Ascending aorta (tissue), 2 donors: Measurements from ENCODE around the gene ARHGEF3. TPM values are rescaled to one million over a fixed set of nuclear protein-coding genes. Genes with fewer than 3 reads are reported as not detected.

Experiments
- DNase-seq, 2 donors: peaks; one replicate each; pipeline ENCODE4 v3.0.0-alpha.2; 2019; ENCODE audit warnings: low spot score in 2 of 2
- H3K27ac ChIP-seq, 2 donors: fragments of 200-600 bp; sonication (generic); one replicate each; pipeline ENCODE4 v1.5.1; 2016 to 2017; ENCODE audit warnings: mild to moderate bottlenecking in 1 of 2
- H3K27me3 ChIP-seq: fragments of 200-600 bp; sonication (generic); one replicate; pipeline ENCODE4 v1.5.1; 2017
- H3K36me3 ChIP-seq, 2 donors: fragments of 200-600 bp; sonication (generic); one replicate each; pipeline ENCODE4 v1.5.1; 2016
- H3K4me1 ChIP-seq, 2 donors: fragments of 200-600 bp; sonication (generic); one replicate each; pipeline ENCODE4 v1.5.1; 2016 to 2017; ENCODE audit warnings: mild to moderate bottlenecking in 1 of 2
- H3K4me3 ChIP-seq, 2 donors: fragments of 200-600 bp; sonication (generic); one replicate each; pipeline ENCODE4 v1.5.1; 2016 to 2017; ENCODE audit warnings: mild to moderate bottlenecking in 1 of 2
- H3K9me3 ChIP-seq, 2 donors: fragments of 200-600 bp; sonication (generic); one replicate each; pipeline ENCODE4 v1.5.1; 2016
- intact Hi-C: fragments of 100-400 bp; cut with DNase I; formaldehyde crosslinking; loops from one replicate; pipeline ENCODE4 v1.15.1; 2023
- total RNA-seq: library from RNA; depleted of rRNA; stranded (reverse); fragments of >200 nt; gene quantifications from one replicate; pipeline ENCODE4 v1.1.0, GENCODE V29; 2016
- TF ChIP-seq, protein P1 (sequence below), 3 experiments: fragments of 200-600 bp in 2 of 3; fragments of 450-650 bp in 1 of 3; sonication (generic) in 2 of 3; IDR thresholded peaks; one replicate each; pipeline ENCODE4 v1.5.1; 2016 to 2019; ENCODE audit warnings: antibody characterized with exemption in 3 of 3, mild to moderate bottlenecking in 1 of 3, moderate library complexity in 1 of 3

The ARHGEF3 gene
- total RNA-seq, 1 donor from 2014 or later, result 16.8 TPM

DNA sequence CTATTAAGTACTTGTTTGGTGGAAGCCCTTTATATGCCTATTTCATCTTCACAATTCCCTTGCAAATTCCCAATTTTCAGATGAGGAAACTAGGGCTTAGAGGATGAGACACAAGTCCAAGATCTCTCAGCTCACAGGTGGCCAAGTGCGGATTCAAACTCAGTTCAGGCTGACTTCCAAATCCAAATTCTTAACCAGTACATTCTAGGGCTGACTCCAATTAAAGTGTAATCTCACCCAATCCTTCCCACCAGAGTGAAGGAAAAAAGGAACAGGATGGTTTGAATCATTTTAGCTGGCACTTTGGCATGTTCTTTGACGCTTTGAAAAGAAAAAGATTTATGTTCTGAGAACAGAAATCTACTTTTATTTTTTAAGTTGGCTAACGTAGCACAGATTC is 12.7 kb downstream of the ARHGEF3 start:
- H3K4me1 ChIP-seq, result peaks cover 0 to 1% of the 10 kb centered on the region in 2 donors
- no peaks in the 10 kb centered on the region for H3K27me3 ChIP-seq
- TF ChIP-seq, protein P1, sequence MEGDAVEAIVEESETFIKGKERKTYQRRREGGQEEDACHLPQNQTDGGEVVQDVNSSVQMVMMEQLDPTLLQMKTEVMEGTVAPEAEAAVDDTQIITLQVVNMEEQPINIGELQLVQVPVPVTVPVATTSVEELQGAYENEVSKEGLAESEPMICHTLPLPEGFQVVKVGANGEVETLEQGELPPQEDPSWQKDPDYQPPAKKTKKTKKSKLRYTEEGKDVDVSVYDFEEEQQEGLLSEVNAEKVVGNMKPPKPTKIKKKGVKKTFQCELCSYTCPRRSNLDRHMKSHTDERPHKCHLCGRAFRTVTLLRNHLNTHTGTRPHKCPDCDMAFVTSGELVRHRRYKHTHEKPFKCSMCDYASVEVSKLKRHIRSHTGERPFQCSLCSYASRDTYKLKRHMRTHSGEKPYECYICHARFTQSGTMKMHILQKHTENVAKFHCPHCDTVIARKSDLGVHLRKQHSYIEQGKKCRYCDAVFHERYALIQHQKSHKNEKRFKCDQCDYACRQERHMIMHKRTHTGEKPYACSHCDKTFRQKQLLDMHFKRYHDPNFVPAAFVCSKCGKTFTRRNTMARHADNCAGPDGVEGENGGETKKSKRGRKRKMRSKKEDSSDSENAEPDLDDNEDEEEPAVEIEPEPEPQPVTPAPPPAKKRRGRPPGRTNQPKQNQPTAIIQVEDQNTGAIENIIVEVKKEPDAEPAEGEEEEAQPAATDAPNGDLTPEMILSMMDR (IDR thresholded peaks at IDR 0.05), result no peak
- no peak overlapping the region for H3K4me3 ChIP-seq
- intact Hi-C loops, result no loop called here
- no peaks in the 10 kb centered on the region for H3K36me3 ChIP-seq
- H3K27ac ChIP-seq, result peak overlapping the region; percentile 10 to 21
- no peaks in the 10 kb centered on the region for H3K9me3 ChIP-seq
- DNase-seq, result no peak

DNA sequence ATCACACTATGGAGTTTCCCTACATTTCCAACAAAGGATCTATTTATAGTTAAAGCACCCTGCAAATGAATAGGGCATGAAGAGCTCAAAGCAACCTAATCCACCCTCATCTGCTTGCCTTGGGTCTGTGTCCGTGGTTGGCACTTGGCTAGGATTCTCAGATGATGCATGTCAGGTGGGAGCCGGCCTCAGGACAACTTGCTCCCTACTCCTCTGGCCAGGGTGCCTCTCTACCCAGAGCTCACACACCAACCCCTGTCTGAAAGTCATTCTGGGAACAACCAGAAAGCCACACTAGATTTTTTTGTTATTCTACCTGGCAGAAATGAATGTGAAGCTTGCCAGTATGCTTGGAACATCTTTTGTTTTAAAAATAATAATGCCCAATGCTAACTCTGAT is 13.2 kb downstream of the ARHGEF3 start:
- Histone ChIP-seq H3K9me3 (no peaks in the 10 kb centered on the region), H3K27me3 (no peaks in the 10 kb centered on the region), H3K27ac (peak overlapping the region; percentile 10 to 21), H3K4me3 (no peak overlapping the region), H3K4me1 (peaks cover 0 to 5% of the 10 kb centered on the region in 2 donors), H3K36me3 (no peaks in the 10 kb centered on the region)
- intact Hi-C loops, result no loop called here
- no peak for DNase-seq
- TF ChIP-seq, protein P1 (IDR thresholded peaks at IDR 0.05), result no peak

DNA sequence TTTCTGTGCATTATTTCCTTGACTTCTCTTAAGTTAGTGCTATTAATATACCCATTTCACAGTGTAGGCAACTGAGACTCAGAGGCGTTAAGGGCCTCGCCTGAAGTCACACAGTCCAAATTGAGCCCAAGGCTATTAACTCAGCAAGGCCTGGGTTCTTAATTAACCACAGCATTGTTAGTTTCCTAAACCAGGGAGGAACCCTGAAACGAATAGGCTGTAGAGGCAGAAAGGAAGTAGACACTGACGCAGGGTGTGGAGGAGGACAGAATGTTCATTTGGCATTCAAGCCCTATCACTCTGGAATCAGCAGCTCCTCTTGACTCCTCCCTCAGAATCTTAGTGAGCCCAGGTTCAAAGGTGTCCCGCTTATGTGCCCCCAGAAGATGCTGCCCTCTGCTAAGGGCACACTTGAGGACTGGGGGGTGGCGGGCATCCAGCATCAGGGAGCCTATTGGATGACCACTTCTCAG is 13.9 kb downstream of the ARHGEF3 start:
- intact Hi-C loops, result no loop called here
- Histone ChIP-seq H3K4me3 (no peak overlapping the region), H3K27ac (peak overlapping the region in 1 of 2 donors; percentile 4), H3K27me3 (no peaks in the 10 kb centered on the region), H3K36me3 (no peaks in the 10 kb centered on the region), H3K9me3 (no peaks in the 10 kb centered on the region), H3K4me1 (peaks cover 0 to 9% of the 10 kb centered on the region in 2 donors)
- no peak for DNase-seq
- TF ChIP-seq, protein P1 (IDR thresholded peaks at IDR 0.05), result no peak

DNA sequence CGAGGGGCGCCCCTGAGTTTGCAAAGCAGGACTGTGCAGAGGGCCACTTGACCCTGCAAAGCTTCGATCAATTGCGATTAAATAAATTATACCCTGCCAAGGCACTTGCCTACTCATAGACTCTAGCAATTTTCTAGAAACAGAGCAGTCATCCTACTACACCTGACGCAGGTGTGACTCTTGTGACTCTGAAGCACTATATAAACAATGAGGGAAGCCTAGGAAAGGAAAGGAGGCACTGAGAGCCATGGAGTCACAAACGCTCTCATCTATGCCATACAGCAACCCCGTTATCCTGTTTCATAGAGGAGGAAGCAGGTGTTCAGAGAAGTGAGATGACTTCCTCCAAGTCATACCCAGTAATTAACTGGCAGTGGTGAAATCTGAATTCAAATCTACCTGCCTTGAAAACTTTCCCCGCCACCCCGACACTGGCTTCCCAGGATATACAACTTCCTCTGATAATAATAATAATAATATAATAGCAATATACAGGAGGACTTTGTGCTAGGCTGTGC is 14.4 kb downstream of the ARHGEF3 start:
- H3K36me3 ChIP-seq, result no peaks in the 10 kb centered on the region
- H3K27me3 ChIP-seq, result no peaks in the 10 kb centered on the region
- intact Hi-C loops, result no loop called here
- peaks cover 0 to 10% of the 10 kb centered on the region in 2 donors for H3K4me1 ChIP-seq
- no peak for DNase-seq
- H3K9me3 ChIP-seq, result no peaks in the 10 kb centered on the region
- H3K27ac ChIP-seq, result no peak overlapping the region
- TF ChIP-seq, protein P1 (IDR thresholded peaks at IDR 0.05), result no peak
- no peak overlapping the region for H3K4me3 ChIP-seq

DNA sequence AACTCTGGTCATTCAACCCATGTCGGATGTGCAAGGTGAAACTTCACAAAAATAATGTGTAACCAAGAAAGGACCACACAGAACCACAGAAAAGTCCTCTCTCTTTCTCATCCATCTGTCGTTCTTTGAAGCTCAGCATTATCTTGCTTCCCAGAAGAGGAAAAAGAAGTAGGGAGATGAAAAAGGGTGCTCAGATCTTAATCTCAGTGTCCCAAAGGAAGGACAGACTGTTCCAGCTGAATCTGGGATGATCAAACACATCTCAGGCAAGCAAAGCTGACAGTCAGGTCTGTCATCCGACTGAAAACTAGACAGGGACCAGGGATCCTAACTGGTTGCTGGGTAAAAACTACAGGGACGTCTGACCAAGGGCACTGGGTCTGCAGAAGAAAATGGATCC is 16.2 kb downstream of the ARHGEF3 start:
- DNase-seq, result no peak
- H3K27ac ChIP-seq, result no peak overlapping the region
- peaks cover 0 to 10% of the 10 kb centered on the region in 2 donors for H3K4me1 ChIP-seq
- TF ChIP-seq, protein P1 (IDR thresholded peaks at IDR 0.05), result no peak
- H3K4me3 ChIP-seq, result no peak overlapping the region
- H3K36me3 ChIP-seq, result no peaks in the 10 kb centered on the region
- no peaks in the 10 kb centered on the region for H3K9me3 ChIP-seq
- intact Hi-C loops, result no loop called here
- H3K27me3 ChIP-seq, result no peaks in the 10 kb centered on the region
